Measurements from ENCODE around the gene PYGB.

- no peak for TF ChIP-seq CTCF (conservative IDR thresholded peaks at IDR 0.05)
- no peak for TF ChIP-seq ZFX (IDR thresholded peaks at IDR 0.05)
These were observed 43.0 kb downstream of the PYGB start for GRCh38 chr20:25290646-25291431.

Measured in C4-2B (cell line).